ENCODE results near the gene PLPP7.
"Not testable (repeated sequence)": the region's sequence is repeated elsewhere in the genome, so short reads cannot be mapped to it uniquely, and the experiment has no call there.

Gene PLPP7

GRCh38 chr9:131289301-131290035 is at the start of gene PLPP7:
Gene PLPP7 (plus strand): TSS chr9:131289723. CDS start chr9:131289998, 275 bp downstream.
- DNase-seq (ENCODE audit: low read depth in 3 of 3) = no peak

GRCh38 chr9:131240047-131240921 is 49.2 kb upstream of the PLPP7 start:
- no peak for DNase-seq (ENCODE audit: low read depth in 3 of 3)

- DNase-seq (ENCODE audit: low read depth in 3 of 3) = not testable (repeated sequence)
These were observed 45.2 kb upstream of the PLPP7 start for GRCh38 chr9:131244331-131244730.

GRCh38 chr9:131246618-131247017 is 42.9 kb upstream of the PLPP7 start:
- DNase-seq (ENCODE audit: low read depth in 3 of 3) = no peak

GRCh38 chr9:131252120-131252519 is 37.4 kb upstream of the PLPP7 start:
- DNase-seq (ENCODE audit: low read depth in 3 of 3) = no peak

- DNase-seq (ENCODE audit: low read depth in 3 of 3) = no peak
These were observed 35.5 kb upstream of the PLPP7 start for GRCh38 chr9:131253891-131254491.

- no peak for DNase-seq (ENCODE audit: low read depth in 3 of 3)
These were observed 34.9 kb upstream of the PLPP7 start for GRCh38 chr9:131254626-131255025.

GRCh38 chr9:131255676-131256197 is 33.8 kb upstream of the PLPP7 start:
- no peak for DNase-seq (ENCODE audit: low read depth in 3 of 3)

GRCh38 chr9:131257266-131258025 is 32.1 kb upstream of the PLPP7 start:
- no peak for DNase-seq (ENCODE audit: low read depth in 3 of 3)

- no peak for DNase-seq (ENCODE audit: low read depth in 3 of 3)
These were observed 31.3 kb upstream of the PLPP7 start for GRCh38 chr9:131258186-131258585.

GRCh38 chr9:131258698-131259431 is 30.7 kb upstream of the PLPP7 start:
- no peak for DNase-seq (ENCODE audit: low read depth in 3 of 3)

GRCh38 chr9:131259432-131259898 is 30.1 kb upstream of the PLPP7 start:
- no peak for DNase-seq (ENCODE audit: low read depth in 3 of 3)

- DNase-seq (ENCODE audit: low read depth in 3 of 3) = no peak
These were observed 29.5 kb upstream of the PLPP7 start for GRCh38 chr9:131259916-131260597.

- no peak for DNase-seq (ENCODE audit: low read depth in 3 of 3)
These were observed 28.6 kb upstream of the PLPP7 start for GRCh38 chr9:131260751-131261452.

- DNase-seq (ENCODE audit: low read depth in 3 of 3) = no peak
These were observed 27.0 kb upstream of the PLPP7 start for GRCh38 chr9:131262327-131263032.

GRCh38 chr9:131263033-131263343 is 26.5 kb upstream of the PLPP7 start:
- DNase-seq (ENCODE audit: low read depth in 3 of 3) = not testable (repeated sequence)

GRCh38 chr9:131263701-131264100 is 25.8 kb upstream of the PLPP7 start:
- DNase-seq (ENCODE audit: low read depth in 3 of 3) = no peak

- no peak for DNase-seq (ENCODE audit: low read depth in 3 of 3)
These were observed 25.3 kb upstream of the PLPP7 start for GRCh38 chr9:131264231-131264630.
